ENCODE data around the gene KLK7. TPM values are rescaled to one million over a fixed set of nuclear protein-coding genes. Genes with fewer than 3 reads are reported as not detected.

The KLK7 gene
- total and polyA plus RNA-seq, 2 donors (not counting 3 experiments of a cell fraction or from before 2014, with no cell fraction given) = not detected

DNA sequence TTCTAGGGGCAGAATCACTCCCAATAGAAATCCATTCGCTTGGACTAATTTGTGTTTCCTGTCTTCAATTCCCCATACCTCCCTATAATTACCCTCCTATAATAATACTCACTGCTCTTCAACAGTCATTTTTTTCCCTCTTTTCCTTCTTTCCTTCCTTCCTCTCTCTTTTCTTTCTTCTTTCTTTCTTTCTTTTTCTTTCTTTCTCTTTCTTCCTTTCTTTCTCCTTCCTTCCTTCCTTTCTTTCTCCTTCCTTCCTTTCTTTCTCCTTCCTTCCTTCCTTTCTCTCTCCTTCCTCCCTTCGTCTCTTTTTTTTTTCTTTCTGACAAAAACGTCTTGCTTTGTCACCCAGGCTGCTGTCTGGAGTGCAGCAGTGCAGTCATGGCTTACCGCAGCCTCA, 38.9 kb downstream of the KLK7 start:
- Histone ChIP-seq H3K9ac (replicated peaks; ENCODE audit: extremely low read depth, insufficient read depth, low read length) (no peak overlapping the region), H3K9me3 (replicated peaks; ENCODE audit: control insufficient read depth, insufficient read depth, low read length) (no peaks in the 10 kb centered on the region), H3K27ac (ENCODE audit: insufficient read depth, low read depth, low read length) (no peak overlapping the region), H3K4me2 (ENCODE audit: insufficient read depth, low read length) (no peak overlapping the region), H3K4me1 (ENCODE audit: control insufficient read depth, extremely low read depth, insufficient read depth, low read length) (no peaks in the 10 kb centered on the region), H3K27me3 (ENCODE audit: control insufficient read depth in 2 of 2, insufficient read depth in 2 of 2, low read length in 2 of 2) (no peaks in the 10 kb centered on the region), H2AFZ (ENCODE audit: low read depth, low read length) (no peak overlapping the region), H3K79me2 (ENCODE audit: control insufficient read depth, insufficient read depth, low read length) (no peaks in the 10 kb centered on the region), H4K20me1 (replicated peaks; ENCODE audit: control insufficient read depth, extremely low read depth, insufficient read depth, low read length) (no peaks in the 10 kb centered on the region), H3K4me3 (replicated peaks in 1 of 3; ENCODE audit: insufficient read depth in 1 of 3, low read depth in 1 of 3, low read length in 3 of 3) (no peak overlapping the region), H3K9me1 (replicated peaks; ENCODE audit: control insufficient read depth, extremely low read depth, insufficient read depth, low read length) (no peaks in the 10 kb centered on the region), H3K36me3 (ENCODE audit: control insufficient read depth in 2 of 2, extremely low read depth in 1 of 2, insufficient read depth in 2 of 2, low read length in 2 of 2) (no peaks in the 10 kb centered on the region)
- DNase-seq (ENCODE audit: low read depth, low spot score) = no peak
- intact Hi-C loops (cut with micrococcal nuclease) (no loop called here), dilution Hi-C loops (cut with MboI; ENCODE audit: extremely low pct_ligation_motif_present, low sequenced_read_pairs) (no loop called here)
- no TSS peak for BruUV-seq (replicated peaks)
- ChIA-PET POLR2A (no interaction called here), CTCF (interaction anchor here (1.5 kb wide), 1 partner anchor 10 kb away, joined by 3 read pairs; no protein-coding TSS in a partner anchor)
- no peak for TF ChIP-seq POLR2AphosphoS5 (IDR thresholded peaks at IDR 0.05; ENCODE audit: insufficient read depth, low read depth, low read length)
- no peak for TF ChIP-seq GATA2 (IDR thresholded peaks at IDR 0.05; ENCODE audit: insufficient read depth, insufficient read length, low read depth, low read length)
- TF ChIP-seq JUN (IDR thresholded peaks at IDR 0.05; ENCODE audit: borderline replicate concordance, insufficient read depth, insufficient read length, low read depth) = no peak
- TF ChIP-seq, protein P1, sequence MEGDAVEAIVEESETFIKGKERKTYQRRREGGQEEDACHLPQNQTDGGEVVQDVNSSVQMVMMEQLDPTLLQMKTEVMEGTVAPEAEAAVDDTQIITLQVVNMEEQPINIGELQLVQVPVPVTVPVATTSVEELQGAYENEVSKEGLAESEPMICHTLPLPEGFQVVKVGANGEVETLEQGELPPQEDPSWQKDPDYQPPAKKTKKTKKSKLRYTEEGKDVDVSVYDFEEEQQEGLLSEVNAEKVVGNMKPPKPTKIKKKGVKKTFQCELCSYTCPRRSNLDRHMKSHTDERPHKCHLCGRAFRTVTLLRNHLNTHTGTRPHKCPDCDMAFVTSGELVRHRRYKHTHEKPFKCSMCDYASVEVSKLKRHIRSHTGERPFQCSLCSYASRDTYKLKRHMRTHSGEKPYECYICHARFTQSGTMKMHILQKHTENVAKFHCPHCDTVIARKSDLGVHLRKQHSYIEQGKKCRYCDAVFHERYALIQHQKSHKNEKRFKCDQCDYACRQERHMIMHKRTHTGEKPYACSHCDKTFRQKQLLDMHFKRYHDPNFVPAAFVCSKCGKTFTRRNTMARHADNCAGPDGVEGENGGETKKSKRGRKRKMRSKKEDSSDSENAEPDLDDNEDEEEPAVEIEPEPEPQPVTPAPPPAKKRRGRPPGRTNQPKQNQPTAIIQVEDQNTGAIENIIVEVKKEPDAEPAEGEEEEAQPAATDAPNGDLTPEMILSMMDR (IDR thresholded peaks at IDR 0.05; ENCODE audit: extremely low read depth in 1 of 2, insufficient read depth in 1 of 2, low read depth in 1 of 2, low read length in 2 of 2) = no peak
- TF ChIP-seq, protein P2, sequence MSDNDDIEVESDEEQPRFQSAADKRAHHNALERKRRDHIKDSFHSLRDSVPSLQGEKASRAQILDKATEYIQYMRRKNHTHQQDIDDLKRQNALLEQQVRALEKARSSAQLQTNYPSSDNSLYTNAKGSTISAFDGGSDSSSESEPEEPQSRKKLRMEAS (IDR thresholded peaks at IDR 0.05; ENCODE audit: insufficient read depth, insufficient read length) = no peak
- no peak for TF ChIP-seq MYC (IDR thresholded peaks at IDR 0.05; ENCODE audit: low read depth, low read length)
- TF ChIP-seq FOS (IDR thresholded peaks at IDR 0.05; ENCODE audit: borderline replicate concordance, insufficient read depth, low read length) = no peak
- TF ChIP-seq POLR2A (IDR thresholded peaks at IDR 0.05; ENCODE audit: low read depth, low read length) = no peak
- TF ChIP-seq EZH2 (IDR thresholded peaks at IDR 0.05; ENCODE audit: borderline replicate concordance, low read depth, low read length, severe bottlenecking) = no peak
- FAIRE-seq = no peak

Measured in endothelial cell of umbilical vein (primary cell).